Amygdala (tissue), 56 donors: ENCODE data around the gene CHRM5.
A peak's percentile ranks its signal among the peaks of the same experiment; 100 is the strongest.
"Not testable (repeated sequence)": the region's sequence is repeated elsewhere in the genome, so short reads cannot be mapped to it uniquely, and the experiment has no call there.

Source experiments
- DNase-seq, 56 donors: peaks; one replicate each; lab custom pipeline; 2025; lab: John Stamatoyannopoulos, UW

Gene CHRM5

GRCh38 chr15:33987444-33987843 is 19.1 kb downstream of the CHRM5 start:
- DNase-seq: peak in 2 of 56 donors; percentile 8 to 21

GRCh38 chr15:33988384-33988783 is 20.1 kb downstream of the CHRM5 start:
- no peak for DNase-seq

GRCh38 chr15:33994005-33994615 is 25.8 kb downstream of the CHRM5 start:
- peak in 7 of 56 donors; percentile 4 to 39 (median 15) for DNase-seq

- not testable (repeated sequence) for DNase-seq
Observed at GRCh38 chr15:33995666-33996065, 27.4 kb downstream of the CHRM5 start.

- no peak for DNase-seq
Observed at GRCh38 chr15:34001536-34001935, 33.2 kb downstream of the CHRM5 start.

- no peak for DNase-seq
Observed at GRCh38 chr15:34006381-34006780, 38.1 kb downstream of the CHRM5 start.

GRCh38 chr15:34009656-34010055 is 41.4 kb downstream of the CHRM5 start:
- no peak for DNase-seq

GRCh38 chr15:34010921-34011320 is 42.6 kb downstream of the CHRM5 start:
- no peak for DNase-seq

GRCh38 chr15:34011481-34011880 is 43.2 kb downstream of the CHRM5 start:
- no peak for DNase-seq

GRCh38 chr15:34012461-34013028 is 44.2 kb downstream of the CHRM5 start:
- DNase-seq: no peak

- no peak for DNase-seq
Observed at GRCh38 chr15:34013746-34014145, 45.4 kb downstream of the CHRM5 start.

- no peak for DNase-seq
Observed at GRCh38 chr15:34014556-34014955, 46.3 kb downstream of the CHRM5 start.

GRCh38 chr15:34018021-34018645 is 49.8 kb downstream of the CHRM5 start:
- DNase-seq: no peak

- not testable (repeated sequence) for DNase-seq
Observed at GRCh38 chr15:34018738-34019137, 50.4 kb downstream of the CHRM5 start.

- no peak for DNase-seq
Observed at GRCh38 chr15:34019369-34019990, 51.2 kb downstream of the CHRM5 start.

GRCh38 chr15:34023907-34024306 is 55.6 kb downstream of the CHRM5 start:
- no peak for DNase-seq

GRCh38 chr15:34025252-34025651 is 57.0 kb downstream of the CHRM5 start:
- no peak for DNase-seq

GRCh38 chr15:34027606-34028005 is 59.3 kb downstream of the CHRM5 start:
- DNase-seq: no peak

GRCh38 chr15:34031987-34032760 is 63.9 kb downstream of the CHRM5 start:
- DNase-seq: no peak

- peak in 53 of 56 donors; percentile 29 to 92 (median 73) for DNase-seq
Observed at GRCh38 chr15:34038023-34038870, 70.0 kb downstream of the CHRM5 start.
